Ovary (tissue), 3 donors: ENCODE measurements around the gene CLIC3.

Experiments used
- CTCF ChIP-seq, 3 donors: fragments of 450-650 bp in 2 of 3; fragments of 200-600 bp in 1 of 3; IDR thresholded peaks; one replicate each; pipeline versions ENCODE4 v1.5.1 to v1.8.0; 2016 to 2022; ENCODE audit warnings: antibody characterized with exemption in 3 of 3, mild to moderate bottlenecking in 1 of 3
- POLR2A ChIP-seq: fragments of 450-650 bp; IDR thresholded peaks from one replicate; pipeline ENCODE4 v1.6.1; 2017; ENCODE audit warnings: antibody characterized with exemption, mild to moderate bottlenecking, moderate library complexity
- donor health status: DM: no; HTN: no; CAD: no.

- TF ChIP-seq CTCF (IDR thresholded peaks at IDR 0.05) = peak; percentile 90 to 91 (median 90)
- TF ChIP-seq POLR2A = peak; percentile 16
Measured at GRCh38 chr9:137034709-137035506, 38.5 kb upstream of the CLIC3 start.
